SK-N-SH treated with all-trans-retinoic acid at 6 μM for 48 hours (cell line): ENCODE results near the gene AMOTL1.

Source experiments
- ATAC-seq: fragments of 200-7000 bp; cut with Tn5 transposase; 3 replicates; pipeline ENCODE4 v1.9.1; 2020; ENCODE audit warnings: mild to moderate bottlenecking, moderate library complexity
- ARNTL ChIP-seq: fragments of 450-650 bp; formaldehyde crosslinking; IDR thresholded peaks from 2 replicates; pipeline ENCODE4 v1.5.0; 2020; ENCODE audit warnings: low read depth, mild to moderate bottlenecking, moderate library complexity, borderline replicate concordance
- BACH2 ChIP-seq: fragments of 250-450 bp; sonication (Bioruptor Pico); IDR thresholded peaks from 2 replicates; pipeline ENCODE4 v1.9.0; 2021; ENCODE audit warnings: mild to moderate bottlenecking, borderline replicate concordance
- CREB5 ChIP-seq: fragments of 250-450 bp; sonication (Bioruptor Pico); IDR thresholded peaks from 2 replicates; pipeline ENCODE4 v1.5.1; 2020; ENCODE audit warnings: low read depth, mild to moderate bottlenecking, moderate library complexity
- CSDC2 ChIP-seq: fragments of 250-450 bp; sonication (Bioruptor Pico); IDR thresholded peaks from 2 replicates; pipeline ENCODE4 v1.5.0; 2020; ENCODE audit warnings: mild to moderate bottlenecking, moderate library complexity
- CSRNP3 ChIP-seq: fragments of 250-450 bp; sonication (Bioruptor Pico); IDR thresholded peaks from 2 replicates; pipeline ENCODE4 v1.5.1; 2021; ENCODE audit warnings: mild to moderate bottlenecking, moderate library complexity
- GLIS3 ChIP-seq: fragments of 250-450 bp; sonication (Bioruptor Pico); IDR thresholded peaks from 2 replicates; pipeline ENCODE4 v1.5.0; 2020; ENCODE audit warnings: mild to moderate bottlenecking, moderate library complexity
- ISL1 ChIP-seq: fragments of 250-450 bp; sonication (Bioruptor Pico); IDR thresholded peaks from 2 replicates; pipeline ENCODE4 v2.1.2; 2022; ENCODE audit warnings: mild to moderate bottlenecking, moderate library complexity
- OSR1 ChIP-seq: fragments of 250-450 bp; sonication (Bioruptor Pico); IDR thresholded peaks from 2 replicates; pipeline ENCODE4 v1.8.0; 2022; ENCODE audit warnings: moderate library complexity, mild to moderate bottlenecking, inconsistent platforms
- PATZ1 ChIP-seq: fragments of 250-450 bp; sonication (Bioruptor Pico); IDR thresholded peaks from 2 replicates; pipeline ENCODE4 v1.8.0; 2020; ENCODE audit warnings: mild to moderate bottlenecking, moderate library complexity, borderline replicate concordance
- POU6F1 ChIP-seq: fragments of 250-450 bp; sonication (Bioruptor Pico); IDR thresholded peaks from 2 replicates; pipeline ENCODE4 v1.8.0; 2021; ENCODE audit warnings: low read depth, mild to moderate bottlenecking, moderate library complexity, borderline replicate concordance
- RARB ChIP-seq: fragments of 250-450 bp; sonication (Bioruptor Pico); IDR thresholded peaks from 2 replicates; pipeline ENCODE4 v1.8.0; 2021; ENCODE audit warnings: mild to moderate bottlenecking, moderate library complexity
- SNAI2 ChIP-seq: fragments of 250-450 bp; sonication (Bioruptor Pico); IDR thresholded peaks from 2 replicates; pipeline ENCODE4 v1.5.0; 2020; ENCODE audit warnings: mild to moderate bottlenecking, moderate library complexity
- TCF4 ChIP-seq: fragments of 250-450 bp; sonication (Bioruptor Pico); IDR thresholded peaks from 2 replicates; pipeline ENCODE4 v1.8.0; 2021; ENCODE audit warnings: mild to moderate bottlenecking, moderate library complexity, borderline replicate concordance
- TOX ChIP-seq: fragments of 250-450 bp; sonication (Bioruptor Pico); IDR thresholded peaks from 2 replicates; pipeline ENCODE4 v1.8.0; 2021; ENCODE audit warnings: mild to moderate bottlenecking, moderate library complexity, borderline replicate concordance
- TSHZ2 ChIP-seq: fragments of 250-450 bp; sonication (Bioruptor Pico); IDR thresholded peaks from 2 replicates; pipeline ENCODE4 v1.5.0; 2020; ENCODE audit warnings: mild to moderate bottlenecking, moderate library complexity
- ZFP3 ChIP-seq: fragments of 250-450 bp; sonication (Bioruptor Pico); IDR thresholded peaks from 2 replicates; pipeline ENCODE4 v1.5.0; 2020; ENCODE audit warnings: mild to moderate bottlenecking, moderate library complexity
- ZFP30 ChIP-seq: fragments of 450-650 bp; formaldehyde crosslinking; IDR thresholded peaks from 2 replicates; pipeline ENCODE4 v1.5.0; 2022; ENCODE audit warnings: mild to moderate bottlenecking, moderate library complexity
- ZNF70 ChIP-seq: fragments of 450-650 bp; formaldehyde crosslinking; IDR thresholded peaks from 2 replicates; pipeline ENCODE4 v1.5.0; 2020; ENCODE audit warnings: mild to moderate bottlenecking, moderate library complexity
- ZNF8 ChIP-seq: fragments of 450-650 bp; formaldehyde crosslinking; IDR thresholded peaks from 2 replicates; pipeline ENCODE4 v1.5.0; 2020; ENCODE audit warnings: mild to moderate bottlenecking, moderate library complexity

The AMOTL1 gene

GRCh38 chr11:94771390-94771789, 3.2 kb downstream of the AMOTL1 start:
- no peak for TF ChIP-seq RARB (CRISPR knock-in tag)
- TF ChIP-seq SNAI2 (CRISPR knock-in tag): no peak
- TF ChIP-seq TSHZ2 (CRISPR knock-in tag): no peak
- no peak for TF ChIP-seq CREB5 (CRISPR knock-in tag)
- no peak for TF ChIP-seq ZNF70
- no peak for TF ChIP-seq ZNF8 (CRISPR knock-in tag)
- no peak for TF ChIP-seq PATZ1 (CRISPR knock-in tag)
- TF ChIP-seq ISL1 (CRISPR knock-in tag): no peak
- TF ChIP-seq ZFP30 (CRISPR knock-in tag): no peak
- TF ChIP-seq BACH2 (CRISPR knock-in tag): no peak
- no peak for TF ChIP-seq CSDC2 (CRISPR knock-in tag)
- TF ChIP-seq ARNTL: no peak
- no peak for TF ChIP-seq CSRNP3
- TF ChIP-seq TCF4 (CRISPR knock-in tag): no peak
- no peak for TF ChIP-seq OSR1
- no peak for TF ChIP-seq GLIS3 (CRISPR knock-in tag)
- TF ChIP-seq, all 23 proteins: peak for 0

GRCh38 chr11:94771951-94772350, 3.8 kb downstream of the AMOTL1 start:
- ATAC-seq: no peak
- TF ChIP-seq ZNF8 (CRISPR knock-in tag): no peak
- no peak for TF ChIP-seq CSDC2 (CRISPR knock-in tag)
- TF ChIP-seq GLIS3 (CRISPR knock-in tag): no peak
- no peak for TF ChIP-seq TOX (CRISPR knock-in tag)
- no peak for TF ChIP-seq ZNF70
- TF ChIP-seq PATZ1 (CRISPR knock-in tag): no peak
- TF ChIP-seq OSR1: no peak
- no peak for TF ChIP-seq CREB5 (CRISPR knock-in tag)
- TF ChIP-seq SNAI2 (CRISPR knock-in tag): no peak
- no peak for TF ChIP-seq TCF4 (CRISPR knock-in tag)
- TF ChIP-seq RARB (CRISPR knock-in tag): no peak
- no peak for TF ChIP-seq ISL1 (CRISPR knock-in tag)
- no peak for TF ChIP-seq ARNTL
- no peak for TF ChIP-seq BACH2 (CRISPR knock-in tag)
- no peak for TF ChIP-seq ZFP3 (CRISPR knock-in tag)
- no peak for TF ChIP-seq POU6F1 (CRISPR knock-in tag)
- TF ChIP-seq TSHZ2 (CRISPR knock-in tag): no peak

More at GRCh38 chr11:94771390-94771789, 3.2 kb downstream of the AMOTL1 start:
- no peak for ATAC-seq
